ENCODE measurements around the gene CDK14.

DNA sequence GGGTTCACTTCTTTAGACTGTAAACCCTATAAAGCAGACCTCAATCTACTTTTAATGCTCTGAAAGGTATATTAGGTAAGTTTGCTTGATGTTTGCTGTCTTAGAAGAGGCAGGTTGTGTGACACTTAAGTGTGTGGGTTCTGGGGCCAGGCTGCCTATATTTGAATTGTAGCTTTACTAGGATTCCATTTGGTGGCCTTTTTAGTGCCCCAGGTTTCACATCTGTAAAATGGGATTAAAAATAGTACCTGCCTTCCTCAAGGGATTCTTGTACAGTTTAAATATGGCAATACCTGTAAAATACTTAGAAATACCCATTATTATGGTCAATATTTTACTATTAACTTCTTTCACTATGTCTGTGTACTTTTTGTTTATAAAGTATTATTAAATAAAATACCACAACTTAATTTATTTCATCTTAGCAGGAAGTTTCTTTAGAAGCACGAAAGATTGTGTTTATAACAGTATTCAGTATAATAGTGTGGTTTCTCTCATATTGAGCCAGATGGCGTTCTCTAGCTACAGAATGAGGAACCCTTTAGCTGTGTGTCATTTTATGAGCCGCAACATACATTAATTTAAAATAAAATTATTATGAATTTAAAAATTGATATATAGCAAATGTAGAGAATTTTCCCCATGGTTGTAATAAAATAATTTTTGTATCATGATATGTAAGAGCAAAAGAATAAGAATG is 94.2 kb downstream of the CDK14 start:
- TF ChIP-seq, protein P1, sequence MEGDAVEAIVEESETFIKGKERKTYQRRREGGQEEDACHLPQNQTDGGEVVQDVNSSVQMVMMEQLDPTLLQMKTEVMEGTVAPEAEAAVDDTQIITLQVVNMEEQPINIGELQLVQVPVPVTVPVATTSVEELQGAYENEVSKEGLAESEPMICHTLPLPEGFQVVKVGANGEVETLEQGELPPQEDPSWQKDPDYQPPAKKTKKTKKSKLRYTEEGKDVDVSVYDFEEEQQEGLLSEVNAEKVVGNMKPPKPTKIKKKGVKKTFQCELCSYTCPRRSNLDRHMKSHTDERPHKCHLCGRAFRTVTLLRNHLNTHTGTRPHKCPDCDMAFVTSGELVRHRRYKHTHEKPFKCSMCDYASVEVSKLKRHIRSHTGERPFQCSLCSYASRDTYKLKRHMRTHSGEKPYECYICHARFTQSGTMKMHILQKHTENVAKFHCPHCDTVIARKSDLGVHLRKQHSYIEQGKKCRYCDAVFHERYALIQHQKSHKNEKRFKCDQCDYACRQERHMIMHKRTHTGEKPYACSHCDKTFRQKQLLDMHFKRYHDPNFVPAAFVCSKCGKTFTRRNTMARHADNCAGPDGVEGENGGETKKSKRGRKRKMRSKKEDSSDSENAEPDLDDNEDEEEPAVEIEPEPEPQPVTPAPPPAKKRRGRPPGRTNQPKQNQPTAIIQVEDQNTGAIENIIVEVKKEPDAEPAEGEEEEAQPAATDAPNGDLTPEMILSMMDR (IDR thresholded peaks at IDR 0.05) = no peak
- TF ChIP-seq EP300 (IDR thresholded peaks at IDR 0.05) (no peak), POLR2A (IDR thresholded peaks at IDR 0.05) (no peak), POLR2AphosphoS5 (IDR thresholded peaks at IDR 0.05) (no peak)

Measured in upper lobe of left lung (tissue), 4 donors.